HG02678 (cell line): ENCODE results near the gene FBLN1.
"Not testable (repeated sequence)": the region's sequence is repeated elsewhere in the genome, so short reads cannot be mapped to it uniquely, and the experiment has no call there.

Experiments used
- ATAC-seq: cut with Tn5 transposase; IDR thresholded peaks from one replicate; pipeline ENCODE4 v1.9.1; 2021; ENCODE audit warnings: mild to moderate bottlenecking, moderate library complexity; ENCODE audit not compliant: unreplicated experiment

The FBLN1 gene

GRCh38 chr22:45582955-45583320, 80.3 kb downstream of the FBLN1 start:
- ATAC-seq = no peak

- ATAC-seq = no peak
Observed at GRCh38 chr22:45583504-45583903, 80.8 kb downstream of the FBLN1 start.

- no peak for ATAC-seq
Observed at GRCh38 chr22:45584121-45584570, 81.5 kb downstream of the FBLN1 start.

- ATAC-seq = no peak
Observed at GRCh38 chr22:45584621-45585436, 82.1 kb downstream of the FBLN1 start.

- ATAC-seq = no peak
Observed at GRCh38 chr22:45585437-45585755, 82.7 kb downstream of the FBLN1 start.

- no peak for ATAC-seq
Observed at GRCh38 chr22:45585946-45586540, 83.4 kb downstream of the FBLN1 start.

GRCh38 chr22:45586651-45587405, 84.1 kb downstream of the FBLN1 start:
- no peak for ATAC-seq

GRCh38 chr22:45587638-45588505, 85.2 kb downstream of the FBLN1 start:
- ATAC-seq = no peak

GRCh38 chr22:45589556-45589955, 86.9 kb downstream of the FBLN1 start:
- no peak for ATAC-seq

GRCh38 chr22:45590262-45590661, 87.6 kb downstream of the FBLN1 start:
- ATAC-seq = no peak

GRCh38 chr22:45591633-45592213, 89.0 kb downstream of the FBLN1 start:
- not testable (repeated sequence) for ATAC-seq

GRCh38 chr22:45594123-45594941, 91.6 kb downstream of the FBLN1 start:
- no peak for ATAC-seq

GRCh38 chr22:45597460-45598192, 94.9 kb downstream of the FBLN1 start:
- ATAC-seq = no peak

- ATAC-seq = no peak
Observed at GRCh38 chr22:45598596-45599217, 96.0 kb downstream of the FBLN1 start.

GRCh38 chr22:45599836-45600577, 97.3 kb downstream of the FBLN1 start:
- ATAC-seq = no peak

GRCh38 chr22:45600790-45601730, 98.4 kb downstream of the FBLN1 start:
- no peak for ATAC-seq
